NCI-H345 treated with DMSO at 0.1 percent for 48 hours (cell line): Measurements from ENCODE around the gene C1QTNF12.

Experiments used
- DNase-seq: peaks from one replicate; lab custom pipeline; 2025; ENCODE audit not compliant: unreplicated experiment; lab: John Stamatoyannopoulos, UW

Gene C1QTNF12

DNA sequence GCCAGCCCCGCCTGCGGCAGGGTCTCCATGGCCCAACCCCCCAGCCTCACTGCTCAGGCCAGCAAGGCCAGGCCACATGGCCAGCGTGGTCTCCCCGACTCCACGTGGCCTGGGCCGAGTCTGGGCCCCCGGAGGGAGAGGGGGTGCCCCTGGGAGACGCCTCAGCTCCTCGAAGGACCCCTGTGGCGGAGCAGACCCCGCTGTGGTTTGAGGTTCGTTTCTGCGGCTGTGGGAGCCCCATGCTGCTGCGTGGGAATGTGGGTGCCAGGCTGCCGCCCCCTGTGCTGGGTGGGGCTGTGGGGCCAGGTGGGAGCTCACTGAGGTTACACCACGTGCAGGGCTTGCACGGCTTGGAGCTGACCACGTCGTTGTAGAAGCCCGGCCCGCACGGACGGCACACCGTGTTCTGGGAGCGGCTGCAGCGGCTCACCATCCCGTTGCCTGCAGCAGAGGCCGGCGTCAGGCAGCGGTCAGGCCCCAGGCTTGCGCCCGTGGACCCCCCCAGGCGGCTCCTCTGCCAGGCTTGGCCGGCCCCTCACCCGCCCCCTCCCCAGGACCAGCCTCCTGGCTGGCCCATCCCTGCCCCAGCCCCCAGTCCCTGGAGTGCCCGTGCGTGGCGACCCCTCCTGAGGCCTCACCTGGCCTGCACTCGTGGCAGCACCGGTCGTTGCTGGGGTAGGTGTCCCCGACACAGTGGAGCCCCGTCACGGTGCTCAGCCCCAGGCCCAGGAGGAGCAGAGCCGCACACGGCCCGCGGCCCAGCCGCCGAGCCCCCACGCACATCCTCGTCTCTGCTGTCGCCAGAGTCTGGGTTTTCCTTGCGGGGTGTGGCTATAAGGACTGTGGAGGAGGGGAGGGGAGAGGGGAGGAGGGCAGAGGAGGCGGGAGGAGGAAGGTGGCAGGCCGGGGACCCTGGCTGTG, 32.9 kb downstream of the C1QTNF12 start, which contains the start of gene TNFRSF4:
Gene TNFRSF4, minus strand, starts transcription at position 809 of the 921 bp plus-strand sequence. Its CDS starts 26 bp downstream, at position 783.
- DNase-seq, result no peak

DNA sequence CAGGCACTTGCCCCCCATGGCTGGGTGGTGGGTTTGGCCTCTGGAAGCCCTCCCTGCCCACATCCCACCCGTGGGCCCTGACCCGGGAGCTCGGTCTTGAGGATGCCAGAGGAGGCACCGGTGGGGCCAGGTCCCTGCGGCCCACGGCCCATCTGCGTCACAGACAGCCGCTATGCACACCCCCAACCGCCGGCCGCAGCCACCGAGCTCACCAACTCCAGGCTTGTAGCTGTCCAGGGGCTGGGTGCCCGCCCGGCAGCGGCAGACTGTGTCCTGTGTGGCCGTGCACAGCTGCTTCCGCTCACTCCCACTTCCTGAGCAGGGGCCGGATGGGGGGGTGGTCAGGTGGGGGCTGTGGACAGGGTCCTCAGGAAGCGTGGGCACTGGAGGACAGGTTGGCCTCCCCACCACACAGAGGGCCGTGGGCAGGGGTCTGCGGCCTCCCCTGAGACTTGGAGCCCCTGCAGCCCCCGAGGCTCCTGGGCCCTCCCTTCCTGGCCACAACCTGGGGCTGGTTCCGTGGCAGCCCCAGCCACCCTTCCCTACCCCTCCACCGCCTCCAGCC, 33.7 kb downstream of the C1QTNF12 start:
- DNase-seq, result no peak

GRCh38 chr1:1211541-1212441, 34.7 kb downstream of the C1QTNF12 start:
- DNase-seq, result no peak

GRCh38 chr1:1210726-1211540, 35.6 kb downstream of the C1QTNF12 start:
- DNase-seq, result no peak

- no peak for DNase-seq
These were observed 37.6 kb downstream of the C1QTNF12 start for GRCh38 chr1:1208713-1209433.

- no peak for DNase-seq
These were observed 39.0 kb downstream of the C1QTNF12 start for GRCh38 chr1:1207571-1207892.

GRCh38 chr1:1206966-1207531, 39.5 kb downstream of the C1QTNF12 start:
- DNase-seq, result no peak

DNA sequence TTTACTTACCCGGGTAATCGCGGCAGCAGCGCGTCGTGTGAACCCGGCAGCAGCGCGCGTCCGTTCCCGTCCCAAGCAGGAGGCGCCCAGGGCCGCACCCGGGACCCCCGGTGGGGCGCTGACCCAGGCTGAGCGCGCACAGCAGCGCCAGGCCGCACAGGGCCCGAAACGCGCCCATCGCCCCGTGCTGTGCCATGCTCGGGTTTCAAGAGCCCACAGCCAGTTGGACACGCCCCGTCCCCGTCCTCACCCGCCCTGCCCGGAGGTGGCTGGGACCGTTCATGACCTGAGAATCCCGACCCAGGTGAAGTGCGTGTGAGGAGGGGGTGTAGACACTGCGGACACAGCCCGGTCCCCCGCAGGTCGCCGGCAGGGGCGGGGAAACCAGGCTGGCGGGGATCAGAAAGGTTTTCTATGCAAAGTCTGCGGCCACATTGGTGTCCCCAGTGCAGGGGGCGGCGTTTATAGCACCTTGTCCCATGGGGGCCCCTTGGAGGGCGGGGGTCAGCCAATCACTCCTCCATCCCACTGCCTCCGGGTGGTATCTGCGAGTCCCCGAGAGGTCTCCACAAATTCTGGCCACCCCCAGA, 40.1 kb downstream of the C1QTNF12 start, which contains the start of gene TNFRSF18:
Gene TNFRSF18, minus strand, starts transcription at position 217 of the 590 bp plus-strand sequence. Its CDS starts 21 bp downstream, at position 196.
- no peak for DNase-seq

DNA sequence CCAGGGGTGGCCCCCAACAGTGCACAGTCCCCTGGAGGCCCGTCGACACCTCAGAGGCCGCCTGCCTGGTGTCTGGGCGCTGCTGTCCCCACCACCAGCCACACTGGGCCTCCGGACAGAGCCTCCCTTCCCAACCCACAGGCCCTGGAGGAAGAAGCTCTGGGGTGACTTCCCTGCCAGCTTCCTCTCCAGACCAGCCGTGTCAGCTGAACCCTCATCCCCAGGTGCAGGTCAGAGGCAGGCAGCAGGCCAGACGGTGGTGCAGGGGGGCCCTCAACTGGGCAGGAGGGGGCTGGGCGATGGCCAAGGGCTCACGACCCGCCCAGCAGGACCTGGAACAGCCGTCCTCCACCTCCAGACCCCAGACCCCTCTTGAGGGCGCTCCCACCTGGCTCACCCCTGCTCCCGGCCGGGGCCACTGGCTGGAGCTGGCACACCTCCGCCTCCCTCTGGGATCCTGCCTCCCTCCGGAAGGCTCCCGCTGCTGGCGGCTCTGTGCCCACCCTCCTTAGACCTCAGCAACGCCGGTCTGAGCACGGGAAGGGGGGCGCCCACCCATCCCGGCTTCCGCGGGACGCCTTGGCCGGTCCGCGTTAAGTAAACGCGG, 40.6 kb downstream of the C1QTNF12 start:
- DNase-seq, result no peak

DNA sequence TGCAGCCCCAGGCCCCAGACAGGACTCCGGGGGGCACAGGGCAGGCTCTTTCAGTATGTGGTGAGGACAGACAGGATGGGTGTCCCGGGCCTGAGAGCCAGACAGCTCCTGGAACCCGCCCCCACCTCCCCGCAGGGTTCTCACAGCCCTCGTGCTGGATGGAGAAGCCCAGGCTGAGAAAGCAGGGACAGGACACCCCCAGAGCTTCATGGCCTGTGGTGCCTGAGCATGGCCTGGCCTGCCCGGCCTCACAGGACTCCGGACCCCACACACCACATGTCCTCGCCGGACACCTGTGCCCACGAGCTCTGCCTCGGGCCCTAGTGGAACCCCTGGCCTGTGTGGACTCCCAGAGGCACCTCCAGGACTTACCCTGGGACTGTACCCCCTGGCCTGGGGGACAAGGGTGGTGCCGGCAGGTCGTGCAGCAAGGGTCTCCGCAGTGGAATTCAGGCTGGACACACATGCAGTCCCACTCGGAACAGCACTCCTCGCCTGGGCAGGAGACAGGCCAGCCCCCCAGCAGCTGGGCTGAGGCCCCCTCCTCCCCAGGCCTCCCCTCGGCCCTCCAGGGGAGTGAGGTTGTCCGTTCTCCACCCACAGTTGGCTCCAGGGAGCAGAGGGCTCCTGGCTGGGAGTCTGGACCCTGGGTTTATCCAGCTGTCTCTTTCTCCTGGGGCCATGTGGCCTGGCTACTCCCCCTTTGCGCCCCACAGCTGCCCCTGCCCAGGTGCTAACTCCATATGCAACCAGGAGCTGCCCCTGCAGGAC, 41.3 kb downstream of the C1QTNF12 start:
- no peak for DNase-seq

GRCh38 chr1:1204425-1204920, 42.0 kb downstream of the C1QTNF12 start:
- no peak for DNase-seq

DNA sequence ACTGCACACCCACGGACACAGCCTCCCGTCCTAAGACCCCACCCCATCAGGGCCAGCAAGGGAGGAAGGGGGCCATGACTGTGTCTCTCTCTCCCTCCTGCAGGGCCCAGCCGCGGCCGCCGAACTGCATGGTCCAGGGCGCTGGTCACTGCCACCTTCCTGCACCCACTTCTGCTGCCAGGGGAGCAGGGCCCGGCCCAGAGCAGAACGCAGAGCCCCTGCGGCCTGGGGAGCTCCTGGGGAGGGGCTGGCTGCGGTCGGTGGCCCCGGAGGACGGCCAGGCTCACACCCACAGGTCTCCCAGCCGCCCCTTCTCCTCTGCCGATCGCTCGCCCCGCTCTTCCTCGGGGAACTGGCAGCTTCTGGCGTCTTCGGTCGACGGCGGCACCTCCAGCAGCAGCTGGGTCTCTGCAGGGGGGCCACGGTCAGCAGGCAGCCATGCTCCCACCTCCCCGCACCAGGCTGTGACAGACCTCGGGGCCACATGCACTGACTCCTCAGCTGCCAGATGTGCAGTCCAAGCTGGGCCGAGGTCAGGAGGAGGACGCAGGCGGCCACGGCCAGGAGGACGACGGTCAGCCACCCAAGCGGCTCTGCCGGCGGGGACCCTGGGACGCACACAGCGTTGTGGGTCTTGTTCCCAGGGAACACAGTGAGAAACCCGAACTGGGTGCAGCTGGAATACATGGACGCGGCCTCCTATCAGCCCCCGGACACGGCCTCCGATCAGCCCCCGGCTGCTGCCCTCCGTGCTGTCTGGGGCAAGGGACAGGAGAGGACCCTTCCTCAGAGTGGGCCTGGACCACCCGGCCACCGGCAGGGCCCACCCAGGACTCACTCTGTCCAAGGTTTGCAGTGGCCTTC, 42.7 kb downstream of the C1QTNF12 start:
- no peak for DNase-seq

DNA sequence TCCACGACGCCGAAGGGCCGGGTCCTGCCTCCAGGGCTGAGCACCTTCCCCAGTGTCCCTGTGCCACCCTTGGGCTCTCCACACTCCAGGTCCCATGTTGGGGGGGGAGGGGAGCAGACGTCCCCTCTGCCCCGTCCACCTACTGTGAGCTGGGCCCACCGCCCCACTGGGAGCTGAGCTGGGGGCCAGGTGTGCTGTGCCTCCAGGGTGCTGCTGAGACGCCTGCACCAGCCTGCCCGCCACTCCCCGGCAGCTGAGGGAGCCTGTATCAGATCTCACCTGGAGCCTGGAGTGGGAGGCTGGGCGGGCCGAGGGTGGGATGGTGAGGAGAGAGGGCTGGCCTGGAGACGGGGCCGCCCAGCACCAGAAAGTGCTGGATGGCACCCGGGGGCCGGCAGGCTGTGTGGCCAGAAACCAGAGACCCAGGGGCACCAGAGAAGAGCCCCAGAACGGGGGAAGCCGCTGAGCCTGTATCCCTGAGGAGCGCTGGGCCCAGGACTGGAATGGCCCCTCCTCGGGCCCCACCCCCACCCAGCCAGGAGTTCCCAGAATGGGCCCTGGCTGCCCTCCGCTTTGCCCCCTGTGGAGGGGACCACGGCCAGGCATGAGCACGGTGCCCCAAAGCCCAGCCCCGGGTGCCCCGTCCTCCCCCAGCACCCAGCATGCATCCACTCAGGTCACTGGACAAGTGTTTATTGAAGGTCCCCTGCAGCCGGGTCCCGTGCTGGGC, 43.5 kb downstream of the C1QTNF12 start:
- no peak for DNase-seq

DNA sequence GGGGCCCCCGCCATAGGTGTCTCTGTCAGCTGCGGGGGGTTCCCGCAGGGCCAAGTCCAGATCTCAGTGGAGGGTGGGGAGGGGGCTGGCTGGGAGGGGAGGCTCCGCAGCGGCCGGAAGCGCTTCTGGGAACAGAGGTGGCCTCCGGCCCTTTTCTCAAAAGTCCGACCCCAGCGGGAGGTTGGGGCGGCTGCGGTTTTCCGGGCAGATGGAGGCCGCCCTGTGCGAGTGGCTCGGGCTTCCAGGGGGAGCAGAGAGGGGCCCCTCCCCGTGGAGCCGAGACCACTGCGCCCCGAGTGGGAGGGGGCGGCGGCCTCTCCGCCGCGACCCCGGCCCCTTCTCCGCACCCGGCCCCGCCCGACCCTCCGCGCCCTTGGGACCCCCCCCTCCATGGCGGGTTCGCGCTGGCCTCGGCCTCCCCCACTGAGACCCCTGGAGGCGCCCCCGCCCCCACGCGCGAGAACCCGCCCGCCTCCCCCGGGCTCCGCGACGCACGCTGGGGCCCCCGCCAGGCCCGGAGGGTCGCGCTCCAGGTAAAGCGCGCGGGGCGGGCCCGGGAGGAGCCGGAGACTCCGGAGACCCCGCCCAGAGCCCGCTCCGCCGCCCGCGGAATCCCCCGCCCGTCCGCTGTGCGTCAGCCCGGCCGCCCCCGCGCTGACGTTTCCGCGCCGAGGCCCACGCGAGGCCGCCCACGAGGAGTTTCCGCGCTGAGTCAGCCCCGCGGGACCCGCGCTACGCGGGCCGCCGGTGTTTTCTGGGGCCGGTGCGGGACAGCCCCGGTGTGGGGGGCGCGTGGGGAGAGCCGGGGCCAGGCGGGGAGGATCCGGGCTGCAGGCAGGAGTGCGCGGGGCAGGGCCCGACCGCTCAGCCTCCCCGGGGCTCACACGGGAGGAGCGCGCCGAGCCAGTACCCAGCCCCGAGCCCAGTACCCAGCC, 45.4 kb downstream of the C1QTNF12 start:
- peak; percentile 4 for DNase-seq
